Parathyroid adenoma (tissue), 2 donors: ENCODE measurements around the gene SLC25A26.

Source experiments
- H2AFZ ChIP-seq: fragments of 300-600 bp; sonication (generic); one replicate; pipeline ENCODE4 v1.7.0; 2017; ENCODE audit warnings: antibody characterized with exemption, mild to moderate bottlenecking
- H3K27ac ChIP-seq: fragments of 300-600 bp; sonication (generic); one replicate; pipeline ENCODE4 v1.7.0; 2017
- H3K27me3 ChIP-seq: fragments of 300-600 bp; sonication (generic); one replicate; pipeline ENCODE4 v1.7.0; 2017; ENCODE audit warnings: low read length; ENCODE audit not compliant: control insufficient read depth, insufficient read depth
- H3K36me3 ChIP-seq: fragments of 300-600 bp; sonication (generic); one replicate; pipeline ENCODE4 v1.7.0; 2017; ENCODE audit warnings: low read length; ENCODE audit not compliant: control insufficient read depth, insufficient read depth
- H3K4me1 ChIP-seq: fragments of 300-600 bp; sonication (generic); one replicate; pipeline ENCODE4 v1.7.0; 2017; ENCODE audit warnings: control low read depth
- H3K4me2 ChIP-seq: fragments of 300-600 bp; sonication (generic); one replicate; pipeline ENCODE4 v1.7.0; 2017; ENCODE audit warnings: low read length
- H3K4me3 ChIP-seq: fragments of 300-600 bp; sonication (generic); one replicate; pipeline ENCODE4 v1.7.0; 2017; ENCODE audit warnings: low read depth, low read length
- H3K79me2 ChIP-seq: fragments of 300-600 bp; sonication (generic); one replicate; pipeline ENCODE4 v1.7.0; 2017; ENCODE audit warnings: control low read depth
- H3K9ac ChIP-seq: fragments of 300-600 bp; sonication (generic); one replicate; pipeline ENCODE4 v1.7.0; 2017; ENCODE audit warnings: mild to moderate bottlenecking
- H3K9me3 ChIP-seq: fragments of 300-600 bp; sonication (generic); one replicate; pipeline ENCODE4 v1.7.0; 2017; ENCODE audit warnings: low read length; ENCODE audit not compliant: control insufficient read depth
- CTCF ChIP-seq: fragments of 300-600 bp; sonication (generic); IDR thresholded peaks from one replicate; pipeline ENCODE4 v1.7.0; 2017; ENCODE audit warnings: antibody characterized with exemption, mild to moderate bottlenecking
- donor health status: primary hyperparathyroidism.

Gene SLC25A26

DNA sequence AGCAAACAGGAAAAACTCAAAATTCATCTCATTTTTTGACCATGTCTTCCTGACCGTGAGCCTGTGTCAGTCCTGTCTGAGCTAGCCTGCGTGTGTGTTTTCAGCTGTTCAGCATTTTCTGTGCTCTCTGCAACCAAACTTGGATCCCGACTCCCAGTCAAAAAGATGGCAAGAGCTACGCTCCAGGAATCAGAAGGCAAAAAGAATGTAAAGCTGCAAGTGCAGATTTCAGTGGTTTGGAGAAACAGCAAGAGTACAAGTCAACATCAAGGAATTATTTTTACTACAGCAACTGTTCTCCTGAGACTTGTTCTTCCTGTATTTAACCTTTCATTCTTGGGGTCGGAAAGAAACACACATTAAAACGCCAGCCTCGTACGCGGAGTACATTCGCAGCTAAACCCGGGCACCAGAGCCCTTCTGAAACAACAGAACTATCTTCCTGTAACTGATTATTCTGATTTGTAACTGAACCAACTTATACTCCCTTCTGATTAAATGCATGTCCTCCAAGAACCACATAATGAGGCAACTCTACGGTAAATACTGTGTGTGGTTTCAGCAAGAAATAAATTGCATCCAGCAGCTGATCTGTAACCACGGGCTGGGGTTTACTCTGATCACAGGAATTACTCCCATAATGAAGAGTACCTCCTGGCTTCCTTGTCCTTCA is 172.7 kb downstream of the SLC25A26 start:
- Histone ChIP-seq H3K9me3 (no peaks in the 10 kb centered on the region), H2AFZ (no peak overlapping the region), H3K9ac (no peak overlapping the region), H3K36me3 (no peaks in the 10 kb centered on the region), H3K79me2 (no peaks in the 10 kb centered on the region), H3K4me2 (no peak overlapping the region), H3K4me3 (no peak overlapping the region), H3K4me1 (no peaks in the 10 kb centered on the region), H3K27ac (no peak overlapping the region), H3K27me3 (no peaks in the 10 kb centered on the region)
- no peak for TF ChIP-seq CTCF

DNA sequence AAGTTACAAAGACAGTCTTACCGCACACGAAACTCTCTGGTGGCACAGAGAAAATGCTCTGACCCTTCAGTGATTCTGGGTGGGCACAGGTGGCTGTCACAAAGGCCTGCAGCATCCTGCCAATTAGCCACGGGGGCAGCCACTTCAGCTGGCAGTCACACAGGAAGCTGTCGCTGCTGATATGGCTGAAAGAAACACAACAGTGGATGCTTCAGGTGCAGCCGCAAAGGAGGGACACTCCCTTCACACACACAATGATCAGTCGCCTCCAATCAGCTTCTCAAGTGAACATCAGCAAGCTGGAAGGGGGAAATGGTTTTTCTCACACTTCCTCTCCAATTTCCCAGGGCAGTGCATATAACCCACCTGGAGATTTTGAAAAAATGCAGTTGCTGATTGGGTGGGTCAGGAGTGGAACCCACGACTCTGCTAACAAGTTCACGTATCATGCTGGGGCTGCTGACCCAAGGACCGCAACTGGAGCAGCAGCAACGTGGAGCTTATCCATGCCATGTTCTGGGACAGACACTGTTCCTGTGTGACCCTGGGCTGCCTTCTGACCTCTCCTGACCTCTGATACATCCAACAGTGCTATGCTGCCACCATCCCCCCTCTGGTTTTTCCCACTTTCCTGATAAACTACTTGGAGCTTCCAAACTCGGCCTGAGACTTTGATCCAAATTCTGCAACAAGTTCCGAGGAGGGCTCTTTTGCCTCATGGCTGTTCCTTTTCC is 173.4 kb downstream of the SLC25A26 start:
- Histone ChIP-seq H3K36me3 (no peaks in the 10 kb centered on the region), H3K27me3 (no peaks in the 10 kb centered on the region), H3K4me3 (no peak overlapping the region), H3K9ac (no peak overlapping the region), H3K27ac (no peak overlapping the region), H3K79me2 (no peaks in the 10 kb centered on the region), H2AFZ (no peak overlapping the region), H3K9me3 (no peaks in the 10 kb centered on the region), H3K4me2 (no peak overlapping the region), H3K4me1 (no peaks in the 10 kb centered on the region)
- TF ChIP-seq CTCF, result no peak

DNA sequence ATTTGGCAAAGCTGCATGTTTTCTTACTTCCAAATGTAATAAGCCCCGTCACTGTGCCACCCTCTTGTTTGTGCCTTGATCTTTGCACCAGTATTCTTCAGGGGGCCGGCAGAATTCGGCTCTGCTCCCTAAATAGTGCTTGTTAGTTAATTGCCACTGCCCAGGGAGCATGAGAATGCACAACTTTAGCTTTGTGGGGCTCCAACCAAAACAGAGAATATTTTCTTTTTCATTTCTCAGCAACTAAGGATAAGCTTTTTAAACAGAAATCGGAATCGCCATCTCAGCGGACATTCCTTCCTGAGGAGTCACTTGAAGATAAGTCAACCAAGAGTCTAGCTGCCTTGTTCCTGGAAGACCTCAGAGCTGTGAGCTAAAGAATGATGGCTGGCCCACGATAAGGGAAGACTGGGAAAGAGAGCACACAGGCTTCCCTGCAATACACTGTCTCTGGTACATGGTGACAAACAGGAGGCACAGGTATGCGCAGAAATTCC is 174.0 kb downstream of the SLC25A26 start:
- Histone ChIP-seq H3K36me3 (no peaks in the 10 kb centered on the region), H3K27me3 (no peaks in the 10 kb centered on the region), H3K27ac (no peak overlapping the region), H2AFZ (no peak overlapping the region), H3K9me3 (no peaks in the 10 kb centered on the region), H3K4me1 (no peaks in the 10 kb centered on the region), H3K79me2 (no peaks in the 10 kb centered on the region), H3K9ac (no peak overlapping the region), H3K4me2 (no peak overlapping the region), H3K4me3 (no peak overlapping the region)
- TF ChIP-seq CTCF, result no peak

GRCh38 chr3:66395635-66396034 is 174.8 kb downstream of the SLC25A26 start:
- Histone ChIP-seq H3K4me1 (no peaks in the 10 kb centered on the region), H3K36me3 (no peaks in the 10 kb centered on the region), H3K27ac (no peak overlapping the region), H3K9ac (no peak overlapping the region), H2AFZ (no peak overlapping the region), H3K9me3 (no peaks in the 10 kb centered on the region), H3K27me3 (no peaks in the 10 kb centered on the region), H3K4me3 (no peak overlapping the region), H3K79me2 (no peaks in the 10 kb centered on the region), H3K4me2 (no peak overlapping the region)
- no peak for TF ChIP-seq CTCF
